ENCODE data around the gene CYP4X1. TPM values are rescaled to one million over a fixed set of nuclear protein-coding genes. Genes with fewer than 3 reads are reported as not detected.
"Not testable (repeated sequence)": the region's sequence is repeated elsewhere in the genome, so short reads cannot be mapped to it uniquely, and the experiment has no call there.

CYP4X1 gene
- total and polyA plus RNA-seq, 4 donors, result 12.6 to 38.6 (median 22.6) TPM

- no peak overlapping the region for H3K27ac ChIP-seq (ENCODE audit: low read depth in 1 of 2, low read length in 2 of 2)
- DNase-seq (no peak), ATAC-seq (ENCODE audit: low FRiP score) (no peak)
- H3K9me3 ChIP-seq (ENCODE audit: control insufficient read depth, low read length), result no peaks in the 10 kb centered on the region
- intact Hi-C loops (cut with DNase I), result no loop called here
- WGBS, 2 donors, result 93 to 94% methylated on average over 5 of the region's 5 CpGs
- no peaks in the 10 kb centered on the region for H3K4me1 ChIP-seq (ENCODE audit: control insufficient read depth in 1 of 2, insufficient read depth in 2 of 2, low read length in 2 of 2)
- H3K27me3 ChIP-seq (ENCODE audit: control insufficient read depth in 1 of 2, insufficient read depth in 2 of 2, low read length in 1 of 2), result no peaks in the 10 kb centered on the region
- no peak overlapping the region for H3K4me3 ChIP-seq (ENCODE audit: low read length in 2 of 2)
- H3K36me3 ChIP-seq (ENCODE audit: control insufficient read depth in 1 of 2, insufficient read depth in 2 of 2, low read length in 1 of 2), result no peaks in the 10 kb centered on the region
These were observed 19.5 kb upstream of the CYP4X1 start for GRCh38 chr1:47003896-47004403.

DNA sequence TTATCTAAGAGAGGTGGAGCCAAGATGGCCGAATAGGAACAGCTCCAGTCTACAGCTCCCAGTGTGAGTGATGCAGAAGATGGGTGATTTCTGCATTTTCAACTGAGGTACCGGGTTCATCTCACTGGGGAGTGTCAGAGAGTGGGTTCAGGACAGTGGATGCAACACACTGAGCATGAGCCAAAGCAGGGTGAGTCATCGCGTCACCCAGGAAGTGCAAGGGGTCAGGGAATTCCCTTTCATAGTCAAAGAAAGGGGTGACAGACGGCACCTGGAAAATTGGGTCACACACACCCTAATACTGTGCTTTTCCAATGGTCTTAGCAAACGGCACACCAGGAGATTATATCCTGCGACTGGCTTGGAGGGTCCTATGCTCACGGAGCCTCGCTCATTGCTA is 17.0 kb upstream of the CYP4X1 start:
- H3K4me3 ChIP-seq (ENCODE audit: low read length in 2 of 2); ATAC-seq (ENCODE audit: low FRiP score); intact Hi-C loops (cut with DNase I); DNase-seq; H3K4me1 ChIP-seq (ENCODE audit: control insufficient read depth in 1 of 2, insufficient read depth in 2 of 2, low read length in 2 of 2); H3K27ac ChIP-seq (ENCODE audit: low read depth in 1 of 2, low read length in 2 of 2); H3K27me3 ChIP-seq (ENCODE audit: control insufficient read depth in 1 of 2, insufficient read depth in 2 of 2, low read length in 1 of 2); H3K36me3 ChIP-seq (ENCODE audit: control insufficient read depth in 1 of 2, insufficient read depth in 2 of 2, low read length in 1 of 2); H3K9me3 ChIP-seq (ENCODE audit: control insufficient read depth, low read length): not testable (repeated sequence)
- WGBS, 2 donors, result 93 to 96% methylated on average over 9 of the region's 9 CpGs

- H3K27ac ChIP-seq (ENCODE audit: low read depth in 1 of 2, low read length in 2 of 2), result peak overlapping the region in 1 of 2 donors; percentile 21
- H3K4me1 ChIP-seq (ENCODE audit: control insufficient read depth in 1 of 2, insufficient read depth in 2 of 2, low read length in 2 of 2), result peaks cover 1 to 6% of the 10 kb centered on the region in 2 donors
- H3K36me3 ChIP-seq (ENCODE audit: control insufficient read depth in 1 of 2, insufficient read depth in 2 of 2, low read length in 1 of 2), result no peaks in the 10 kb centered on the region
- no peak for DNase-seq
- peak; percentile 69 for ATAC-seq (ENCODE audit: low FRiP score)
- no peaks in the 10 kb centered on the region for H3K27me3 ChIP-seq (ENCODE audit: control insufficient read depth in 1 of 2, insufficient read depth in 2 of 2, low read length in 1 of 2)
- intact Hi-C loops (cut with DNase I), result no loop called here
- no peaks in the 10 kb centered on the region for H3K9me3 ChIP-seq (ENCODE audit: control insufficient read depth, low read length)
- 3 to 5% methylated on average over 2 of the region's 2 CpGs for WGBS, 2 donors
- no peak overlapping the region for H3K4me3 ChIP-seq (ENCODE audit: low read length in 2 of 2)
These were observed 10.2 kb upstream of the CYP4X1 start for GRCh38 chr1:47013293-47013692.

DNA sequence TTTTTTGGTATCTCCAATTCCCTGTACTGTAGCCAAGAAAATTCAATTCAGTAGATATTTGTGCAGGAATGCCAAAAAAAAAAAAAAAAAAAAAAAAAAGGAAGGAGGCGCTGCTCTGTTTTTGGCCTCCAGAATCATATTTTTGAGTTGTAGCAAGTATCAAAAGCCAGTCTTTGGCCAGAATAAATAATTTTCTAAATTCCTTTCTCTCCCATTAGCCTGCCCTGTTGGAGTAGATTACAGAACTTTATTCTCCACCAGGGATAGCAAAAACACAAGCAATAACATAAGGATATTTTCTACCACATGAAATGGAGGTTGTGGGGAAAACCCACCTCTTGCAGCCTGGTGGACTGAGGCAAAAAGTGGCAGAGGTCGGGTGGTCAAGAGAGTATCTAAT is 2.4 kb upstream of the CYP4X1 start:
- DNase-seq, result no peak
- H3K4me1 ChIP-seq (ENCODE audit: control insufficient read depth in 1 of 2, insufficient read depth in 2 of 2, low read length in 2 of 2), result peaks cover 11 to 13% of the 10 kb centered on the region in 2 donors
- WGBS, 2 donors, result 0 to 6% methylated on average over 2 of the region's 2 CpGs

GRCh38 chr1:47024141-47024801 is 802 bp downstream of the CYP4X1 start:
- Histone ChIP-seq H3K27me3 (ENCODE audit: control insufficient read depth in 1 of 2, insufficient read depth in 2 of 2, low read length in 1 of 2) (no peaks in the 10 kb centered on the region), H3K4me1 (ENCODE audit: control insufficient read depth in 1 of 2, insufficient read depth in 2 of 2, low read length in 2 of 2) (peaks cover 11 to 13% of the 10 kb centered on the region in 2 donors), H3K36me3 (ENCODE audit: control insufficient read depth in 1 of 2, insufficient read depth in 2 of 2, low read length in 1 of 2) (no peaks in the 10 kb centered on the region), H3K9me3 (ENCODE audit: control insufficient read depth, low read length) (no peaks in the 10 kb centered on the region), H3K4me3 (ENCODE audit: low read length in 2 of 2) (peak overlapping the region; percentile 61 to 71), H3K27ac (ENCODE audit: low read depth in 1 of 2, low read length in 2 of 2) (peak overlapping the region; percentile 89 to 93)
- intact Hi-C loops (cut with DNase I), result no loop called here
- WGBS, 2 donors, result 12 to 13% methylated on average over 8 of the region's 8 CpGs
- ATAC-seq (ENCODE audit: low FRiP score) (no peak), DNase-seq (no peak)

More for the DNA sequence above, 2.4 kb upstream of the CYP4X1 start:
- peak; percentile 54 for ATAC-seq (ENCODE audit: low FRiP score)
- peak overlapping the region; percentile 61 to 85 for H3K27ac ChIP-seq (ENCODE audit: low read depth in 1 of 2, low read length in 2 of 2)
- H3K4me3 ChIP-seq (ENCODE audit: low read length in 2 of 2), result no peak overlapping the region
- H3K27me3 ChIP-seq (ENCODE audit: control insufficient read depth in 1 of 2, insufficient read depth in 2 of 2, low read length in 1 of 2), result no peaks in the 10 kb centered on the region
- intact Hi-C loops (cut with DNase I), result no loop called here
- H3K9me3 ChIP-seq (ENCODE audit: control insufficient read depth, low read length), result no peaks in the 10 kb centered on the region
- H3K36me3 ChIP-seq (ENCODE audit: control insufficient read depth in 1 of 2, insufficient read depth in 2 of 2, low read length in 1 of 2), result no peaks in the 10 kb centered on the region

DNA sequence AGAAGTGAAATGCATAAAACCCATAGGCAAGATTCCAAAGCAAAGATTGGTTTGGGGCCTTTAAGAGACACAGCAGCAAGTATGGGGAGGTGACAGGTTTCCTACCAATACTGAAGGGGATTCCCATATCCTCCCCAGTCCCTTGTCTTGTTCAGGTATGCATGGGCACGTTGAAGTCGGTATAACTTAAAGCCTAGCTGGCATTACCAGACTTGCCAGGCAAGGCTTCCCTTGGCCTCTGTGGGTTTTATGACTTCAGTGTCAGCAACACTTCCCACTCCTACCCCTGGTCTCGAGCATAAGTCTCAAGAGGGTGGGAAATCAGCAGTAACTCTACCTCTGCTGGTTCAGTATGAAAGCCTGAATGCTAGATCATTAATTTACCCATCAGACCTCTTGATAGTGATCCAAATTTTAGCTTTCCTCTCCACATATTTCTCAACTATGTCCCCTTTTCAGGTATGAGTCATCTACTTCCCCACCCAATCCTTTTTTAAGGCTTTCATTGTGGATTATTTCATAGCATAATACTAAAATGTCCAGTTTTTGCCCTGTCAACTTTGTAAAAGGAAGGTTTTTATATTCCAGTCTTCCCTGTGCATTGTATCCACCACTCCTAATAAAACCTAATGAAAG is 6.8 kb downstream of the CYP4X1 start:
- peak overlapping the region; percentile 64 to 76 for H3K27ac ChIP-seq (ENCODE audit: low read depth in 1 of 2, low read length in 2 of 2)
- no peaks in the 10 kb centered on the region for H3K27me3 ChIP-seq (ENCODE audit: control insufficient read depth in 1 of 2, insufficient read depth in 2 of 2, low read length in 1 of 2)
- H3K36me3 ChIP-seq (ENCODE audit: control insufficient read depth in 1 of 2, insufficient read depth in 2 of 2, low read length in 1 of 2), result peaks cover 2 to 8% of the 10 kb centered on the region in 2 donors
- H3K9me3 ChIP-seq (ENCODE audit: control insufficient read depth, low read length), result no peaks in the 10 kb centered on the region
- H3K4me3 ChIP-seq (ENCODE audit: low read length in 2 of 2), result no peak overlapping the region
- intact Hi-C loops (cut with DNase I), result no loop called here
- 21 to 30% methylated on average over 3 of the region's 3 CpGs for WGBS, 2 donors
- DNase-seq (no peak), ATAC-seq (ENCODE audit: low FRiP score) (peak; percentile 53)
- peaks cover 6 to 20% of the 10 kb centered on the region in 2 donors for H3K4me1 ChIP-seq (ENCODE audit: control insufficient read depth in 1 of 2, insufficient read depth in 2 of 2, low read length in 2 of 2)

- Histone ChIP-seq H3K4me1 (ENCODE audit: control insufficient read depth in 1 of 2, insufficient read depth in 2 of 2, low read length in 2 of 2) (peaks cover 6 to 20% of the 10 kb centered on the region in 2 donors), H3K9me3 (ENCODE audit: control insufficient read depth, low read length) (no peaks in the 10 kb centered on the region), H3K27me3 (ENCODE audit: control insufficient read depth in 1 of 2, insufficient read depth in 2 of 2, low read length in 1 of 2) (no peaks in the 10 kb centered on the region), H3K4me3 (ENCODE audit: low read length in 2 of 2) (no peak overlapping the region), H3K36me3 (ENCODE audit: control insufficient read depth in 1 of 2, insufficient read depth in 2 of 2, low read length in 1 of 2) (peaks cover 2 to 8% of the 10 kb centered on the region in 2 donors), H3K27ac (ENCODE audit: low read depth in 1 of 2, low read length in 2 of 2) (peak overlapping the region; percentile 64 to 76)
- DNase-seq, result no peak
- 1 to 2% methylated on average over 3 of the region's 3 CpGs for WGBS, 2 donors
- intact Hi-C loops (cut with DNase I), result no loop called here
- peak; percentile 81 for ATAC-seq (ENCODE audit: low FRiP score)
These were observed 7.6 kb downstream of the CYP4X1 start for GRCh38 chr1:47031059-47031458.

DNA sequence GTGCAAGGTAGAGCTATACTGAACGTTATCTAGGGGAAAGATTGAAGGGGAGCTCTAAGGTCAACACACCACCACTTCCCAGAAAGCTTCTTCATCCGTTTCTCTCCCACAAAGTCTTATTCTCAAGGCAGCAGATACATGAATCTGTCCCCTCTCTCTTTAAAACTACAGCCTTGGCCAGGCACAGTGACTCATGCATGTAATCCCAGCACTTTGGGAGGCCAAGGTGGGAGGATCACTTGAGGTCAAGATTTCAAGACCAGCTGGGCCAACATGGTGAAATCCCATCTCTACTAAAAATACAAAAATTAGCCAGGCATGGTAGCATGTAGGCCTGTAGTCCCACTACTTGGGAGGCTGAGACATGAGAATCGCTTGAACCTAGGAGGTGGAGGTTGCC is 8.1 kb downstream of the CYP4X1 start:
- no peak for DNase-seq
- intact Hi-C loops (cut with DNase I), result no loop called here
- no peaks in the 10 kb centered on the region for H3K27me3 ChIP-seq (ENCODE audit: control insufficient read depth in 1 of 2, insufficient read depth in 2 of 2, low read length in 1 of 2)
- peak overlapping the region in 1 of 2 donors; percentile 64 for H3K27ac ChIP-seq (ENCODE audit: low read depth in 1 of 2, low read length in 2 of 2)
- WGBS, 2 donors, result 39 to 48% methylated on average over 3 of the region's 3 CpGs
- peak; percentile 36 for ATAC-seq (ENCODE audit: low FRiP score)
- peaks cover 2 to 8% of the 10 kb centered on the region in 2 donors for H3K36me3 ChIP-seq (ENCODE audit: control insufficient read depth in 1 of 2, insufficient read depth in 2 of 2, low read length in 1 of 2)
- H3K4me1 ChIP-seq (ENCODE audit: control insufficient read depth in 1 of 2, insufficient read depth in 2 of 2, low read length in 2 of 2), result peaks cover 6 to 20% of the 10 kb centered on the region in 2 donors
- H3K9me3 ChIP-seq (ENCODE audit: control insufficient read depth, low read length), result no peaks in the 10 kb centered on the region
- no peak overlapping the region for H3K4me3 ChIP-seq (ENCODE audit: low read length in 2 of 2)

DNA sequence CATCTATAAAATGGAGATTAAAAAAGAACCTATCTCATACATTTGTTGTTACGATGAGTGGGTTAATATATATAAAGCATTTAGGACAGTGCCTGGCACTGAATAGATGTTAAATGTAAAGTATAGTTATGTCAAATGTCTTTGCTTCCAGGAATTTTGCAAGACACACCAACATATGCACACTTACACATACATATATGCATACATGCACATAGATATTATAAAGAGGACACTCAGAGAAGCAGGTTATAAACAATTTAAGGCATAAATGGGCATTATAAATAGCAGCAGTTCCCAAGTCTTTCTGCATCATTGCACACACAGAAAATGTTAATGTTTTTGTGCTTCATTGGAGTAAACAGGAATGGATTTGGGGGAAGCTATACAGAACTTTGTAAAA is 13.3 kb downstream of the CYP4X1 start:
- WGBS, 2 donors, result 95 to 98% methylated on average over 1 of the region's 1 CpG
- intact Hi-C loops (cut with DNase I), result no loop called here
- H3K4me1 ChIP-seq (ENCODE audit: control insufficient read depth in 1 of 2, insufficient read depth in 2 of 2, low read length in 2 of 2), result peaks cover 0 to 8% of the 10 kb centered on the region in 2 donors

More for the DNA sequence above, 13.3 kb downstream of the CYP4X1 start:
- Histone ChIP-seq H3K4me3 (ENCODE audit: low read length in 2 of 2) (no peak overlapping the region), H3K27me3 (ENCODE audit: control insufficient read depth in 1 of 2, insufficient read depth in 2 of 2, low read length in 1 of 2) (no peaks in the 10 kb centered on the region), H3K36me3 (ENCODE audit: control insufficient read depth in 1 of 2, insufficient read depth in 2 of 2, low read length in 1 of 2) (peaks cover 7 to 8% of the 10 kb centered on the region in 2 donors), H3K27ac (ENCODE audit: low read depth in 1 of 2, low read length in 2 of 2) (no peak overlapping the region), H3K9me3 (ENCODE audit: control insufficient read depth, low read length) (no peaks in the 10 kb centered on the region)
- ATAC-seq (ENCODE audit: low FRiP score), result no peak
- no peak for DNase-seq
